Measurements from ENCODE around the gene APIP.

APIP gene, protein sequence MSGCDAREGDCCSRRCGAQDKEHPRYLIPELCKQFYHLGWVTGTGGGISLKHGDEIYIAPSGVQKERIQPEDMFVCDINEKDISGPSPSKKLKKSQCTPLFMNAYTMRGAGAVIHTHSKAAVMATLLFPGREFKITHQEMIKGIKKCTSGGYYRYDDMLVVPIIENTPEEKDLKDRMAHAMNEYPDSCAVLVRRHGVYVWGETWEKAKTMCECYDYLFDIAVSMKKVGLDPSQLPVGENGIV

GRCh38 chr11:34916015-34916842 lies at the start of gene APIP, which contains the start of gene PDHX:
APIP (minus strand) TSS chr11:34916379; CDS start chr11:34916284, 95 bp downstream.
PDHX (plus strand) TSS chr11:34916618; CDS start chr11:34916656, 38 bp downstream.
- DNase-seq: peak; percentile 99

DNA sequence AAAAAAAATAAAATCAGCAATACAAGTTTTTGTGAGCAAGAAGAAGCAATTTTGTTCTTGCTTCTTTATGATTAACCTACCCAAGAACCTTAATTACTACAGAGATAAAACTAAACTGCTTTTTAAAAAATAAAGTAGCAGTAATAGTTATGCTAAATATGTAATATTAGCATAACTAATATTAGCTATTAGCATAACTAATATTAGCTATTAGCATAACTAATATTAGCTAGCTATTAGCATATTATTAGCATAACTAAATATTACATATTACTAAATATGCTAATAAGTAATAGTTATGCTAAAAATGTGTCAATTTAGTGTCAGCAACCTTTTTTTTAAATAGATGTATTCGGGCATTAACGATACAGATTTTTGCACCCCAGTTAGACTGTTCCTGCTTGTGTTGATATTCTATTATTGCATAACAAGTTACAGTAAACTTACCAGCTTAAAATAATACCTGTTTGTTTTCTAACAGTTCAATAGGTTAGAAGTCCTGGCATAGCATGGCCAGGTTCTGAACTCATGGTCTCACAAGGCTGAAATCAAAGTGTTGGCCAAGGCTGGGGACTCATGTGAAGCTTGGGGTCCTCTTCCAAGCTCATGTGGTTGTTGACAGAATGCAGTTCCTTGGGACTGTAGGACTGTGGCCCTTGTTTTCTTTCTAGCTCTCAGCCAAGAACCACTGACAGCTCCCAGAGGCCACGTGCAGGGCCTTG lies 48.6 kb upstream of the APIP start:
- DNase-seq: no peak

DNA sequence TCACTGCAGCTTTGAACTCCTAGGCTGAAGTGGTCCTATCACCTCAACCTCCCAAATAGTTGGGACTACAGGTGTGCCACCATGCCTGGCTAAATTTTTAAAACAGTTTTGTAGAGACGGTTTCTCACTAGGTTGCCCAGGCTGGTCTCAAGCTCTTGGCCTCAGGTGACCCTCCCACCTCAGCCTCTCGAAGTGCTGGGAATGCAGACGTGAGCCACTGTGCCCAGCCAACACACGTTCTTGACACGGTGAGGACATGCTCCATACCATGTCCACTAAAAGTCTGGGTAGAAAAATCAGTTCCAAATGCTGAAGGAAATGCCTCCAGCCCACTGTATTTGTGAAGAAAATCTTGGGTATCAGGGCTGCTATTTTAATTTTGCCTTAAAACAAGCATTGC lies 47.2 kb upstream of the APIP start:
- DNase-seq: no peak

- DNase-seq: no peak
These were observed 45.9 kb upstream of the APIP start for GRCh38 chr11:34962034-34962433.

- no peak for DNase-seq
These were observed 44.1 kb upstream of the APIP start for GRCh38 chr11:34960277-34960676.

- no peak for DNase-seq
These were observed 43.6 kb upstream of the APIP start for GRCh38 chr11:34959770-34960169.

DNA sequence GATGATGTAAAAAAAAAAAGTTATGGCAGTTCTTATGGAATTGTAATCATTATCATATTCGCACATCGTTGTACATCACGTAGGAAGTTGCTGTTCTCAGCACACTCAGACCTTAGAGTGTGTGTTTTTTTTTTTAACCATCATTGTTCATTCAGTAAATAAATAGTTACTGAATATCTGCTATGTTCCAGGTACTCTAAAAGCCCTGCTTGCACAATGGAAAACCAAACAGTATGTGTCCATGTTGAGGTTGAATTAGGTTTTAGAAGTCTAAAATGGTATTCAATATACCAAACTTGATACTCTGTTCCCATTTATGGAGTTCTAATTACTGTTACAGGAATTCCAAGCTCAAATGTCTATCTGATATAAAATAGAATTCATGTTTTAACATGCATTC lies 41.4 kb upstream of the APIP start:
- no peak for DNase-seq

DNA sequence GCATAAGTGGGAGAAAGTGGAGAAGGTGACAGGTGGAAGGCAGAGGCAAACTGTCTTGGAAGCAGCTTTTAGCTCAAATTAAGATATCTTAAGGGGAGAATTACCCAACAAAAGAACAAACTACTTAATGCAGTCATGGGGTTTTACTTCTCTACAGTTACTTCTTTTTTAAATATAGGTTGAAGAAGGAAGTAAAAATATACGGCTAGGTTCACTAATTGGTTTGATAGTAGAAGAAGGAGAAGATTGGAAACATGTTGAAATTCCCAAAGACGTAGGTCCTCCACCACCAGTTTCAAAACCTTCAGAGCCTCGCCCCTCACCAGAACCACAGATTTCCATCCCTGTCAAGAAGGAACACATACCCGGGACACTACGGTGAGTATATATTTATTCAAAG lies 41.0 kb upstream of the APIP start:
- DNase-seq: no peak

GRCh38 chr11:34953955-34954354 lies 37.8 kb upstream of the APIP start:
- DNase-seq: no peak

DNA sequence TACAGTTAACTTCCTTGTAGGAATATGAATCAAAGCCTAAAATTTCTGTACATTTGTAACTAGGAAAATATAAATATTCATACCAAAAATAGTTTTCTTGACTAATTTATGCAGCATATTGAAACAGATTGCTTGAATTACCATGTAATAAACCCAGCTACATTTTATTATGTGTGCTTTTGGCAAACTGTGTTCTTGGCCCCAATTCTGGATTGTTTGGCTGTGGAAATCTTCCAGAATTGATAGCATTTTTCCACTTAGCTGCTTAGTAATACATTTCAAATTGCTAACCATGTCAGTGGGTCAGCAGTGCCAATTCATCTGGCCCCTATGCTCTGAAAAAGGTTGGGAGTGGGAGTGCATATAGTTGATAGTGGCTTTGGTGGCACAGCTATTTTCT lies 32.5 kb upstream of the APIP start:
- no peak for DNase-seq

GRCh38 chr11:34944692-34945091 lies 28.5 kb upstream of the APIP start:
- no peak for DNase-seq

DNA sequence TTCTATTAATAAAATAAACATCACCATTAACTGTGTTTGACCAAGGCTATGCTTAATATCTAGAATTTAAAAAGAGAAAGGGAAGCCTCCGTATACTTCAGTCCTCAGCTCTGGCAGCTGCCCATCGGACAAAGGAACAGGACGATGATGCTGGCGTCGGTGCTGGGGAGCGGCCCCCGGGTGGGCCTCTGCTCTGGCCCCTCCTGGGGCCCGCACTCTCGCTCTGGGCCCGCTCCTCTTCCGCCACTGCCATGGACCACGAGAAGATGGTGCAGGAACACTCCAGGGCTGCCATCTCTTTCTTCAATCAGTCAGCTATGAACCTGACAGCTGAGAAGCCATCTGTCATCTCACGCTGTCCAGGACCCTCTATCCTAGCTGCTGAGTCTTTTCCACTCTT lies 25.5 kb upstream of the APIP start:
- no peak for DNase-seq

DNA sequence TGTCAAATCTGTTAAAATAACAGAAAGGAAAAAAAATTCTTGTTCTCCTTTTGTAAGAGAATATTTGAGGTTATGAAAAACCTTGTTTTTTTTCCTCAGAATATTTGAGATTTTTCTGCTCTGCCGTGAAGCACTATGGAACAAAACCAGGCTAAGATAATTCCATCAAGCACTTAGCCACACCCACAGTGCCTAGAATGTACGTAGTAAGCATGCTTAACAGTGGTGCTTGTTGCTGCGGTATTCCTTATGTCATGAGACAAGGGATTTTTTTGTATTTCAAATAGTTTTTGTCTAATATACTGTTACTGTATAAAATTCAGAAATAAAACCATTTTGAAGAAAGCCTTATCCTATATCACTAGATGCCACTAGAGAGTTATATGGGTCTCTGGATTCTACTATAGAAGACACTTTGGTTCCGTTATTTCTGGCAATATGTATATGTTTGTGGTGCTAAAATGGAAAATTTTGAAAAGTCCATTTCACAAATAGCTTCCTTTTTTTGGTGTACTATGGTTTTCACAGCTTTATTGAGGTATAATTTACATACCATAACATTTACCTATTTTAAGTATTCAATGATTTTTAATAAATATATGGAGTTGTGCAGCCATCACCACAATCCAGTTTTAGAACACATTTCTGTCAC lies 24.0 kb upstream of the APIP start:
- no peak for DNase-seq

GRCh38 chr11:34938611-34939010 lies 22.4 kb upstream of the APIP start:
- no peak for DNase-seq

DNA sequence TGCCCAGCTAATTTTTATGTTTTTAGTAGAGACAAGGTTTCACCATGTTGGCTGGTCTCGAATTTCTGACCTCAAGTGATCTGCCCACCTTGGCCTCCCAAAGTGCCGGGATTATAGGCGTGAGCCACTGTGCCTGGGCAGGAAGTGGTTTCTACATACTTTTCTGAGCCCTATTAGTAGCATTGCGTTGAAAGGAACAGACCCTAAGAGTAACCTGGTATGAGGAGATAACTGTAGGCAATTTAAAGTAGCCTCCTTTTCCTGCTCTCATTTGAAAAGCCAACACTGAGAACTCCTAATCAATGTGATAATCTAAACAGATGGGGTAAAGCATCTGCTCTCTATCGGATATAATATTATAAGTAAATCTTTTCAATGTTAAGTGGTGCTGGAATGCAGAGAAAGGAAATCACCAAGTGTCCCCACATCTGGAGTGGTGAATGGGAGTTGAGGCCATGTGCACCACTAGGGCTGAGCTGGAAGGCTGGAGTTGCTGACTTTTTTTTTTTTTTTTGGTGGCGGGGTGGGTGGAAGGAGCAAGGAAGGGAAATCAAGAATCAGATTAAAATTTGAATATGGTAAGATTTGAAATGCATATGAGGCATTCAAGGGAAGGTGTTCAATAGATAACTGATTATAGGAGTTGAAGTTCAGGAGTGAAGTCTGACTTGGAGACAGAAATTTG lies 20.9 kb upstream of the APIP start:
- DNase-seq: no peak

- no peak for DNase-seq
These were observed 13.9 kb upstream of the APIP start for GRCh38 chr11:34929794-34930763.

GRCh38 chr11:34928960-34929680 lies 12.9 kb upstream of the APIP start:
- no peak for DNase-seq

GRCh38 chr11:34928268-34928959 lies 12.2 kb upstream of the APIP start:
- DNase-seq: no peak

DNA sequence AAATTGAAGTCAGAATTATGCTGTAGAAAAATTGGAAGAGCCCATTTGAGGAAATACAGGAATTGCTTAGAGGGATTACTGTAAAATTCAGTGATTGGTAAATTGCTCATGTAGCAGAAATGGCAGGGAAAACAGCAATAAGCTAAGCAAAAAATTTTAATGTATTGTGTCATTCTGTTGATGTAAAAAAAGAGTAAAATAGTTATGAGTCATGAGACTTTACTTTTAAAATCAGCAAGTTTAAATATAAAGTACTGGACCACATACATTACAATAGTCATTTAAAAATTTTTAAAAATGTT lies 10.6 kb upstream of the APIP start:
- DNase-seq: no peak
